Progenitor cell of endocrine pancreas (in vitro differentiated cells): ENCODE data around the gene LPAR1. TPM values are rescaled to one million over a fixed set of nuclear protein-coding genes. Genes with fewer than 3 reads are reported as not detected.
A peak's percentile ranks its signal among the peaks of the same experiment; 100 is the strongest.
"Not testable (repeated sequence)": the region's sequence is repeated elsewhere in the genome, so short reads cannot be mapped to it uniquely, and the experiment has no call there.

Experiments used
- DNase-seq: peaks from one replicate; pipeline ENCODE4 v3.0.0; 2021; ENCODE audit warnings: low spot score; ENCODE audit not compliant: unreplicated experiment
- H3K27ac Mint-ChIP-seq: 2 replicates; pipeline ENCODE4 v1.8.0; 2021; ENCODE audit warnings: mild to moderate bottlenecking, moderate library complexity, mixed read lengths
- H3K27me3 Mint-ChIP-seq: 2 replicates; pipeline ENCODE4 v1.8.0; 2021; ENCODE audit warnings: mixed read lengths
- H3K36me3 Mint-ChIP-seq: 2 replicates; pipeline ENCODE4 v1.8.0; 2022; ENCODE audit warnings: mixed read lengths; ENCODE audit not compliant: insufficient read depth
- H3K4me1 Mint-ChIP-seq: 2 replicates; pipeline ENCODE4 v1.8.0; 2021; ENCODE audit warnings: low read depth, mixed read lengths
- H3K4me3 Mint-ChIP-seq: 2 replicates; pipeline ENCODE4 v1.8.0; 2021; ENCODE audit warnings: low read depth, mild to moderate bottlenecking, moderate library complexity, mixed read lengths
- H3K9me3 Mint-ChIP-seq: 2 replicates; pipeline ENCODE4 v1.8.0; 2021; ENCODE audit warnings: low read depth, mixed read lengths
- total RNA-seq: library from RNA; stranded (reverse); gene quantifications from 2 replicates; pipeline ENCODE4 v1.2.1, GENCODE V29; 2021
- TF ChIP-seq, protein P1 (sequence below): fragments of 200-600 bp; sonication (generic); IDR thresholded peaks from one replicate; pipeline ENCODE4 v1.5.0; 2021; ENCODE audit warnings: antibody characterized with exemption, mild to moderate bottlenecking; ENCODE audit not compliant: unreplicated experiment

LPAR1 gene
- total RNA-seq, 1 donor from 2014 or later = 17.4 TPM

DNA sequence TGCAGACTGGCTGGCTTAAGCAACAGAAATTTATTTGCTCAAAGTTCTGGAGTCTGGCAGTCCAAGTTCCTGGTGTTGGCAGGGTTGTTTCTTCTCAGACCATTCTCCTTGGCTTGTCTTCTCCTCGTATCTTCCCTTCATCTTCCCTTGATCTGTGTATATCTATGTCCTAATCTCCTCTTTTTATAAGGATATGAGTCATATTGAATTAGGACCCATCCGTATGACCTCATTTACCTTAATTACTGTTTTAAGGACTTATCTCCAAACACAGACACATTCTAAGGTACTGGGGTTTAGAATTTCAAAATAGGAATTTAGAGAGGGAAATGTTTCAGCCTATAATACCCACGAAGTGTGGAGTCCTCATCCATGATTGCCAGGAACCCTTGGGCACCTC is 13.1 kb upstream of the LPAR1 start:
- no peak overlapping the region for H3K4me3 Mint-ChIP-seq
- no peak overlapping the region for H3K27ac Mint-ChIP-seq
- DNase-seq = no peak
- H3K36me3 Mint-ChIP-seq = no peaks in the 10 kb centered on the region
- peaks cover 6% of the 10 kb centered on the region for H3K9me3 Mint-ChIP-seq
- no peaks in the 10 kb centered on the region for H3K27me3 Mint-ChIP-seq
- no peaks in the 10 kb centered on the region for H3K4me1 Mint-ChIP-seq
- TF ChIP-seq, protein P1, sequence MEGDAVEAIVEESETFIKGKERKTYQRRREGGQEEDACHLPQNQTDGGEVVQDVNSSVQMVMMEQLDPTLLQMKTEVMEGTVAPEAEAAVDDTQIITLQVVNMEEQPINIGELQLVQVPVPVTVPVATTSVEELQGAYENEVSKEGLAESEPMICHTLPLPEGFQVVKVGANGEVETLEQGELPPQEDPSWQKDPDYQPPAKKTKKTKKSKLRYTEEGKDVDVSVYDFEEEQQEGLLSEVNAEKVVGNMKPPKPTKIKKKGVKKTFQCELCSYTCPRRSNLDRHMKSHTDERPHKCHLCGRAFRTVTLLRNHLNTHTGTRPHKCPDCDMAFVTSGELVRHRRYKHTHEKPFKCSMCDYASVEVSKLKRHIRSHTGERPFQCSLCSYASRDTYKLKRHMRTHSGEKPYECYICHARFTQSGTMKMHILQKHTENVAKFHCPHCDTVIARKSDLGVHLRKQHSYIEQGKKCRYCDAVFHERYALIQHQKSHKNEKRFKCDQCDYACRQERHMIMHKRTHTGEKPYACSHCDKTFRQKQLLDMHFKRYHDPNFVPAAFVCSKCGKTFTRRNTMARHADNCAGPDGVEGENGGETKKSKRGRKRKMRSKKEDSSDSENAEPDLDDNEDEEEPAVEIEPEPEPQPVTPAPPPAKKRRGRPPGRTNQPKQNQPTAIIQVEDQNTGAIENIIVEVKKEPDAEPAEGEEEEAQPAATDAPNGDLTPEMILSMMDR = no peak

- DNase-seq = no peak
- TF ChIP-seq, protein P1 = no peak
- no peaks in the 10 kb centered on the region for H3K36me3 Mint-ChIP-seq
- no peaks in the 10 kb centered on the region for H3K27me3 Mint-ChIP-seq
- H3K9me3 Mint-ChIP-seq = peaks cover 7% of the 10 kb centered on the region
- H3K4me3 Mint-ChIP-seq = no peak overlapping the region
- H3K4me1 Mint-ChIP-seq = no peaks in the 10 kb centered on the region
- no peak overlapping the region for H3K27ac Mint-ChIP-seq
Measured at GRCh38 chr9:111050819-111051218, 12.5 kb upstream of the LPAR1 start.

DNA sequence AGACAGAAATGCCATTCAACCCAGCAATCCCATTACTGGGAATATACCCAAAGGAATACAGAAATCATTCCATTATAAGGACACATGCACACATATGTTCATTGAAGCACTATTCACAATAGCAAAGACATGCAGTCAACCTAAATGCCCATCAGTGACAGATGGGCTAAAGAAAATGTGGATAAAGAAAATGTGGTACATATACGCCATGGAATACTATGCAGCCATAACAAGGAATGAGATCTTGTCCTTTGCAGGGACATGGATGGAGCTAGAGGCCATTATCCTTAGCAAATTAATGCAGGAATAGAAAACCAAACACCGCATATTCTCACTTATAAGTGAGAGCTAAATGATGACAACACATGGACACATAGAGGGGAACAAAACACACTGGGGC is 9.0 kb upstream of the LPAR1 start:
- not testable (repeated sequence) for H3K27ac Mint-ChIP-seq, H3K27me3 Mint-ChIP-seq, H3K9me3 Mint-ChIP-seq, H3K4me3 Mint-ChIP-seq, H3K4me1 Mint-ChIP-seq, H3K36me3 Mint-ChIP-seq, DNase-seq

GRCh38 chr9:111041902-111042301 is 3.6 kb upstream of the LPAR1 start:
- DNase-seq = no peak
- no peaks in the 10 kb centered on the region for H3K36me3 Mint-ChIP-seq
- H3K27me3 Mint-ChIP-seq = peaks cover 8% of the 10 kb centered on the region
- H3K27ac Mint-ChIP-seq = no peak overlapping the region
- H3K4me1 Mint-ChIP-seq = peaks cover 9% of the 10 kb centered on the region
- H3K4me3 Mint-ChIP-seq = no peak overlapping the region
- TF ChIP-seq, protein P1 = no peak
- peaks cover 7% of the 10 kb centered on the region for H3K9me3 Mint-ChIP-seq

DNA sequence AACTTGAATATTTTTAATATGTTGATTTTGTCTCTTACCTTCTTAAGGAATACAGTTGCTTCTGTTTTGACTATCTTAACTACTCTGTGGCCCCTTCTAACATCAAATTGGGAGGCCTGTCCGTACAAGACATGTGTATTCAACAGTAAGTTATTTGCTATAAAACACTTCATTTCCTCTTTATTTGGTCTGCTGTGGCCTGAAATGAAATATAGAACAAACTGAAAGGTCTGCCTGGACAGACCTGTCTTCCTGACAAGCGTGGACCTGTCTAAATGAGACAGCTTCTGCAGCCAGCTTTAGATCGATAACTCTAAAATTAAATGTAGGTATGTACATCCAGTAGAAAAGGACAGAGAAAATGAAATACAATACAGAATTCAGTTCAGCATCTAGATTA is 2.2 kb upstream of the LPAR1 start:
- no peak overlapping the region for H3K27ac Mint-ChIP-seq
- peaks cover 20% of the 10 kb centered on the region for H3K4me1 Mint-ChIP-seq
- no peak for DNase-seq
- no peak overlapping the region for H3K4me3 Mint-ChIP-seq
- no peaks in the 10 kb centered on the region for H3K36me3 Mint-ChIP-seq
- H3K27me3 Mint-ChIP-seq = peaks cover 8% of the 10 kb centered on the region
- no peaks in the 10 kb centered on the region for H3K9me3 Mint-ChIP-seq
- TF ChIP-seq, protein P1 = no peak

GRCh38 chr9:111039231-111039906 is 1.1 kb upstream of the LPAR1 start:
- TF ChIP-seq, protein P1 = no peak
- peak; percentile 13 for DNase-seq
- H3K9me3 Mint-ChIP-seq = no peaks in the 10 kb centered on the region
- H3K36me3 Mint-ChIP-seq = no peaks in the 10 kb centered on the region
- peak overlapping the region; percentile 79 for H3K4me3 Mint-ChIP-seq
- H3K4me1 Mint-ChIP-seq = peaks cover 23% of the 10 kb centered on the region
- H3K27me3 Mint-ChIP-seq = peaks cover 8% of the 10 kb centered on the region
- H3K27ac Mint-ChIP-seq = peak overlapping the region; percentile 89
